GM19193 (cell line): ENCODE measurements around the gene NDUFA3.

Experiments used
- POLR2A ChIP-seq: IDR thresholded peaks from 4 replicates; pipeline ENCODE4 v1.6.1; 2011; ENCODE audit not compliant: insufficient read depth, insufficient read length; ENCODE audit errors: extremely low read depth

The NDUFA3 gene

GRCh38 chr19:54105796-54106195 is 3.1 kb downstream of the NDUFA3 start:
- TF ChIP-seq POLR2A, result no peak

GRCh38 chr19:54106716-54107115 is 4.1 kb downstream of the NDUFA3 start:
- no peak for TF ChIP-seq POLR2A

DNA sequence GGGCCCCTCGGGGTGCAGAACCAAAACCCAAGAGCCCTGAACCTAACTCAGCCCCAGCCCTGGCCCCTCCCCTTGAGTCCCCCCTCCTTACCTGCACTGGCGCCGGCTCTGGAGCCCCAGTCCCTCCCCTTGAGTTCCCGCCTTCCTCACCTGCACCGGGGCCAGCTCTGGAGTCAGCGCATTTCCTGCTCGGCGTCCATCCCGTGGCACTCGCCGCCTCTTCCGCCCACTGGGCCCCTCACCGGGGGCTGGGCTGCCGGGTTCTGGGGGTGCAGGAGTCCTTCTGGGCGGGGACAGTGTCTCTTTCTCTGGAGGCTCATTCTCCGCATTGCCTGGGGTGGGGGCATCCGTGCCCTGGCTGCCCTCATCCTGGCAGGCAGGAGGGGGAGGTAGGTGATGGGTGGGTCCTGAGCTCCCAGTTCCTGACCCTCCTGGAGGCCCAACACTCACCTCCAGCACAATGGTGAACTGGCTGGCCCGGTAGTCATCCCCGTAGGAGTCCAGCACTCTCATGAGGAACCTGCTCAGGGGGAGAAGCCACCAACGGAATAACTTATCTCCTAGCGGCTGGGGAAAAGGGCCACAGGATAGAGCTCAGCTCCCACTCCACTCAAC is 5.3 kb downstream of the NDUFA3 start:
- no peak for TF ChIP-seq POLR2A

DNA sequence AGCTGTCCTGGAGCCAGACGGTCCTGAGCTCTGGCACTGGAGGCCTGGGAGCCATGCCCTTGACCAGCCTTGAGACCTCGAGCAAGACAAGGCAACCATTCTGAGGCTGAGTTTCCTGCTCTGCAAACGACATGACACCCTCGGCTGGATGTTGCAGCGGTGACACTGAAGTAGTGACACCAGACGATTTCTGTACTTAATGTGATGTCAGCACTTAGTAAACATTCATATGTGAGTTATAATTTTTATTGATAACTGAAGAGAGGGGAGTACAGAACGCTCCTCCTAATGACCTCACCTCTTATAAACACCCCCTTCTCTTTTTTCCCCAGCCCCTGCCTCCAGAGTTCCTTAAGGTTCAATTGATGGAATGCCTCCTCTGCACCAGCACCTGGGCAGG is 5.8 kb downstream of the NDUFA3 start:
- TF ChIP-seq POLR2A, result no peak

- no peak for TF ChIP-seq POLR2A
Observed at GRCh38 chr19:54109651-54110050, 7.0 kb downstream of the NDUFA3 start.

- peak; percentile 66 for TF ChIP-seq POLR2A
Observed at GRCh38 chr19:54114340-54115108, 11.9 kb downstream of the NDUFA3 start.

DNA sequence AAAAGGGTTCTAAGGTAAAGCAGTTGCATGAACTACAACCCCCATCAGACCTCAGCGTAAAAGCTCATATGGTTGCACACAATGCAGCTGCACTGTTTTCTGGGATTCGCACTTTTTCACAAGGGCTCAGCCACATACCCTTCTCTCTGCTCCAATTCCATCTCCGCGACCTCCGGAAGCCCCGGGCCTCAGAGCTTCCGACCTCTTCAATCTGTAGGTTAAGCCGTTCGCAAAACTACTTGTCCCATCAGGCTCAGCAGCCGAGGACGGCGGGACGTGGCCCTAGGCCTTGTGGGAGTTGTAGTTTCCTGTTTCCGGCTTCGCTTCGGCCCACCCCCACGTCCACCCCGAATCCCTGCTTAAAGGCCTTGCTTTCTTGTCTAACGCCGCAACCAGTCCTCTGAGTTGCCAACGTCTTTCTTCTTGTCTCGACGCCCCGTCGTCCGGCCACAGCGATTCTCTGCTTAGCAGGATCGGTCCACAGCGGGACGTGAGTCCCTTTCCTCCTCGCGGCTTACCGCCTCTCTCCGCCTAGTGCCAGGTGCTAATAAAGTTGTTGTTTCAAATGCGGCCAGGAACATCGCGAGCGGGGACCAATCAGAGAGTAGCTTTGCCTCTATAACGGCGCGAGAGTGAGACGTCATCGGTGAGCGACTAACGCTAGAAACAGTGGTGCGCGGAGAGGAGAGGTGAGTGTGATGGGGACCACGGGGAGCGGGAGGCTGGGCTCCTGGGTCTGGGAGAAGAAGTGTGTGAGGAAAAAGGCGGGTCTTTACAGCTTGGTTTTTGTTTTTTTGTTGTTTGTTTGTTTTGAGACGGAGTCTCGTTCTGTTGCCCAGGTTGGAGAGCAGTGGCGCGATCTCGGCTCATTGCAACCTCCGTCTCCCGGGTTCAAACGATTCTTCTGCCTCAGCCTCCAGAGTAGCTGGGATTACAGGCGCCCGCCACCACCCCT is 12.7 kb downstream of the NDUFA3 start, which contains the start of the genes PRPF31 and TFPT:
PRPF31 (plus strand) TSS at position 646 of the 955 bp plus-strand sequence. CDS start 2,525 bp downstream, outside the sequence.
TFPT (minus strand) TSS at position 549 of the 955 bp plus-strand sequence; CDS start at position 161, 388 bp downstream.
- TF ChIP-seq POLR2A, result peak; percentile 72

DNA sequence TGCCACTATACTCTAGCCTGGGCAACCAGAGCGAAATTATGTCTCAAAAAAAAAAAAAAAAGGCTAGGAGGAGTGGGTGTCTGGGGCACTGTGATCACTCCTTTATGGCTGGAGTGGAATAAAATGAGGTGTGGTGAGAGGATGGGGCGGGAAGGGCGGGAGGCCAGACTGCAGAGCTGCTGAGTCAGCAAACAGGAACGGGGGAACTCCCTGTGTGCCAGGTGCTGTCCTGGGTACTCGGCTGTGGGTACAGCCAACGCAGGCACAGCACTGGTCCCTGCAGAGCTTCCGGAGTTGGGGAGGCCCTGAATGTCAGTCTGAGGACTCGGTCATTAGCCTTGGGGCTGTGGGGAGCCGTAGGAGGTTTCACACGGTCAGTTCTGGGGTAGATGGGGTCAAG is 18.6 kb downstream of the NDUFA3 start:
- no peak for TF ChIP-seq POLR2A

GRCh38 chr19:54123682-54124081 is 21.0 kb downstream of the NDUFA3 start:
- TF ChIP-seq POLR2A, result no peak

GRCh38 chr19:54124393-54124792 is 21.7 kb downstream of the NDUFA3 start:
- TF ChIP-seq POLR2A, result no peak

- no peak for TF ChIP-seq POLR2A
Observed at GRCh38 chr19:54125713-54126112, 23.1 kb downstream of the NDUFA3 start.

DNA sequence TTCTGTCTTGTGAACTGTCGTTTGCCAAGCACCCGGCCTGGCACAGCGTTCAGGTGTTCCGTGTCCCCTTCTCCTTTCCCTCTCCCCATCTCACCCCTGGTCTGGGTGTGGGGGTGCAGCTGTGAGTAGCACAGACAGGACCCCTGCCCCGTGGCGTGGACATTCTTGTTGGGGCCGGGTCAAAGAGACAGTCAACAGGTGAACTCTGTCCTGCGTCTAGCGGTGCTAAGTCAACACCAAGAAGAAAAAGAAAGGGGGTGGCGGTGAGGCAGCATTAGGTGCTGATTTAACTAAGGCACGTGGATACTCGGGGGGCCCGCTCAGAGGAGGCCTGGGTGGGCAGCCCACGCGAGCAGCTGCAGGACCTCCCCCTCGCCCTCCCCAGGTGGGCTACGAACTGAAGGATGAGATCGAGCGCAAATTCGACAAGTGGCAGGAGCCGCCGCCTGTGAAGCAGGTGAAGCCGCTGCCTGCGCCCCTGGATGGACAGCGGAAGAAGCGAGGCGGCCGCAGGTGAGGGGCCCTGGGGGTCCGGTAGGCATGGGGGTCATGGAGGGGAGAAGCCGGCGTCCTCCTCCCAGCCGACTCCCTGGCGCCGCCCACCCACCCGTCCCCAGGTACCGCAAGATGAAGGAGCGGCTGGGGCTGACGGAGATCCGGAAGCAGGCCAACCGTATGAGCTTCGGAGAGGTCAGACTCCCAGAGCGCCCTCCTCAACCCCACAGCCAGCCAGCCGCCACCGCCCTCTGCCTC is 25.2 kb downstream of the NDUFA3 start:
- no peak for TF ChIP-seq POLR2A

DNA sequence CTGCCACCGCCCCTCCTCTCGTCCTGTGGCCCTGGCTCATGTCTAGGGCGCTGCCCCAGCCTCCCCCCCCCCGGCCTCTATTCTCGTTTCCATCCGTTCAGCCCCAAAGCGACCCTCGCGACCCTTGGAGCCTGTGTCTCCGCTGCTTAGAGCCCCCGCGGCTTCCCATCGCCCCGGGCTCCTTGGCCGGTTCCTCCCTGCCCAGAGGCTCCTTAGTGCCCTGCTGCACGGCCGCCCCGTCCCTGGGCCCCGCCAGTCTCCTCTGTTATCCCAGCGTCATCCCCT is 25.7 kb downstream of the NDUFA3 start:
- no peak for TF ChIP-seq POLR2A

DNA sequence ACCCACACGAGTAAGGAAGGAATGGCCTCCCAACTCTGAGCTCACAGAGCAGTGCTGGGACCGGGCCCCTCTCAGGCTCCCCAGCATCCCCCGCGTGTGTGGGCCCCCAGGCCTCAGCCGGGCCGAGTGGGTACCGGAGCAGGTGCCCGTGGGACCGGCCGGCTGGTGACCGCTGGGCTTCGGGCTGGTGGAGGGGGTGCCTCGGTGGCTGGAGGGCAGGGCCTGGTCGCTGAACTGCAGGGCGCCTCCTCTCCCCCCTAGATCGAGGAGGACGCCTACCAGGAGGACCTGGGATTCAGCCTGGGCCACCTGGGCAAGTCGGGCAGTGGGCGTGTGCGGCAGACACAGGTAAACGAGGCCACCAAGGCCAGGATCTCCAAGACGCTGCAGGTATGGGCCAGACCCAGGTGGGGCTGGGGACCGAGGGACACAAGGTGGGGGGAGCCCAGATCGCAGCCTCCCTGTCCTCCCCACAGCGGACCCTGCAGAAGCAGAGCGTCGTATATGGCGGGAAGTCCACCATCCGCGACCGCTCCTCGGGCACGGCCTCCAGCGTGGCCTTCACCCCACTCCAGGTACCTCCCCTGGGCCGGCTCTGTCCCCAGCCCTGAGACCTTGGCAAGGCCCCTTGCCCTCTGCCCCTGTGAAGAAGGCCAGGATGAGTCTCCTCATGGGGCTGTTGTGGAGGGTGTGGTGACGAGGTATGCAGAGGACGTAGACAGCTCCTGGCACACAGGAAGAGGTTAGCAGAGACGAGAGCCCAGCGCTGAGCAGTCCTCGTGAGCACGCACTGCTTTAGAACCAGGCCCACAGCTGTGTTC is 26.4 kb downstream of the NDUFA3 start:
- TF ChIP-seq POLR2A, result no peak

GRCh38 chr19:54129617-54129996 is 27.0 kb downstream of the NDUFA3 start:
- no peak for TF ChIP-seq POLR2A
